Activated naive CD8-positive, alpha-beta T cell treated with anti-CD3 and anti-CD28 coated beads, Interleukin-2, amount 10 ng/mL, durations not matched to agents 7 days and 5 days (primary cell): ENCODE results near the gene KCTD2. TPM values are rescaled to one million over a fixed set of nuclear protein-coding genes. Genes with fewer than 3 reads are reported as not detected.
"Not testable (repeated sequence)": the region's sequence is repeated elsewhere in the genome, so short reads cannot be mapped to it uniquely, and the experiment has no call there.

Experiments used
- ATAC-seq: fragments of 150-1000 bp; cut with Tn5 transposase; one replicate; pipeline ENCODE4 v1.10.0; 2021; ENCODE audit warnings: low read depth, moderate library complexity
- POLR2A ChIA-PET: fragments of 350-600 bp; sonication (Branson Sonifier 250); formaldehyde crosslinking; loops from one replicate; lab custom pipeline; 2021; ENCODE audit warnings: antibody characterized with exemption; lab: Charles Lee
- DNase-seq: peaks from one replicate; pipeline ENCODE4 v3.0.0; 2021
- H3K27ac Mint-ChIP-seq: one replicate; pipeline ENCODE4 v1.8.0; 2022; ENCODE audit warnings: mild to moderate bottlenecking, mixed read lengths
- H3K27me3 Mint-ChIP-seq: one replicate; pipeline ENCODE4 v1.8.0; 2022; ENCODE audit warnings: mild to moderate bottlenecking, moderate library complexity, mixed read lengths
- H3K36me3 Mint-ChIP-seq: one replicate; pipeline ENCODE4 v1.8.0; 2021; ENCODE audit warnings: mild to moderate bottlenecking, mixed read lengths
- H3K4me1 Mint-ChIP-seq: one replicate; pipeline ENCODE4 v1.8.0; 2021; ENCODE audit warnings: mixed read lengths
- H3K4me3 Mint-ChIP-seq: one replicate; pipeline ENCODE4 v1.8.0; 2022; ENCODE audit warnings: mild to moderate bottlenecking, moderate library complexity, mixed read lengths
- H3K9me3 Mint-ChIP-seq: one replicate; pipeline ENCODE4 v1.8.0; 2021; ENCODE audit warnings: mixed read lengths
- total RNA-seq, 2 experiments: library from RNA; stranded (reverse); gene quantifications; one replicate each; pipeline ENCODE4 v1.2.3, GENCODE V29; 2021

The KCTD2 gene
- total RNA-seq, 2 experiments from 2014 or later = 20.4 to 22.4 TPM

GRCh38 chr17:75010683-75011400, 36.2 kb upstream of the KCTD2 start:
- Mint-ChIP-seq H3K27me3 (peaks cover 2% of the 10 kb centered on the region), H3K36me3 (peaks cover 2% of the 10 kb centered on the region), H3K27ac (no peak overlapping the region), H3K4me3 (peak overlapping the region; percentile 18), H3K9me3 (no peaks in the 10 kb centered on the region), H3K4me1 (peaks cover 19% of the 10 kb centered on the region)
- DNase-seq = no peak
- no peak for ATAC-seq
- POLR2A ChIA-PET = interaction anchor here (0.6 to 3.2 kb wide), 8 partner anchors 12 to 400 kb away, joined by 3 to 19 read pairs (median 12); partner anchors contain the start of genes CDR2L and FDXR

- Mint-ChIP-seq H3K27me3 (peaks cover 2% of the 10 kb centered on the region), H3K27ac (peak overlapping the region; percentile 70), H3K4me1 (peaks cover 19% of the 10 kb centered on the region), H3K4me3 (peak overlapping the region; percentile 95), H3K36me3 (peaks cover 4% of the 10 kb centered on the region), H3K9me3 (no peaks in the 10 kb centered on the region)
- POLR2A ChIA-PET = interaction anchor here (0.6 to 3.2 kb wide), 20 partner anchors 13 to 399 kb away, joined by 3 to 25 read pairs (median 8); partner anchors contain the start of genes ATP5PD, CDR2L, FDXR and JPT1
- DNase-seq = no peak
- no peak for ATAC-seq
Observed at GRCh38 chr17:75011401-75012095, 35.5 kb upstream of the KCTD2 start.

- peak overlapping the region; percentile 95 for H3K4me3 Mint-ChIP-seq
- POLR2A ChIA-PET = interaction anchor here (0.9 to 3.2 kb wide), 25 partner anchors 12 to 277 kb away, joined by 3 to 25 read pairs (median 7); partner anchors contain the start of genes ARMC7, ATP5PD, CDR2L and FDXR
- ATAC-seq (no peak), DNase-seq (no peak)
- H3K27me3 Mint-ChIP-seq = peaks cover 2% of the 10 kb centered on the region
- H3K4me1 Mint-ChIP-seq = peaks cover 19% of the 10 kb centered on the region
- H3K9me3 Mint-ChIP-seq = no peaks in the 10 kb centered on the region
- H3K36me3 Mint-ChIP-seq = peaks cover 4% of the 10 kb centered on the region
- peak overlapping the region; percentile 70 for H3K27ac Mint-ChIP-seq
Observed at GRCh38 chr17:75012096-75012345, 35.0 kb upstream of the KCTD2 start.

GRCh38 chr17:75012346-75013091, 34.5 kb upstream of the KCTD2 start, which contains the start of gene MRPL58:
MRPL58 (plus strand) TSS chr17:75012670; CDS start chr17:75012687, 17 bp downstream.
- peak within 1 kb of the TSS; percentile 70 for H3K27ac Mint-ChIP-seq

GRCh38 chr17:75013092-75013559, 33.9 kb upstream of the KCTD2 start:
- DNase-seq (no peak), ATAC-seq (no peak)
- Mint-ChIP-seq H3K27me3 (no peaks in the 10 kb centered on the region), H3K36me3 (peaks cover 4% of the 10 kb centered on the region), H3K4me1 (peaks cover 19% of the 10 kb centered on the region), H3K9me3 (no peaks in the 10 kb centered on the region), H3K27ac (peak overlapping the region; percentile 70), H3K4me3 (peak overlapping the region; percentile 95)
- POLR2A ChIA-PET = interaction anchor here (0.5 to 3.2 kb wide), 33 partner anchors 9 to 726 kb away, joined by 3 to 25 read pairs (median 5); partner anchors contain the start of genes ARMC7, ATP5PD, CDR2L and HID1

More at GRCh38 chr17:75012346-75013091, 34.5 kb upstream of the KCTD2 start, which contains the start of gene MRPL58:
- H3K36me3 Mint-ChIP-seq = peaks cover 4% of the 10 kb centered on the region
- ATAC-seq = peak; percentile 90
- peaks cover 19% of the 10 kb centered on the region for H3K4me1 Mint-ChIP-seq
- H3K4me3 Mint-ChIP-seq = peak within 1 kb of the TSS; percentile 95
- peak; percentile 88 for DNase-seq
- H3K27me3 Mint-ChIP-seq = peaks cover 2% of the 10 kb centered on the region
- no peaks in the 10 kb centered on the region for H3K9me3 Mint-ChIP-seq
- POLR2A ChIA-PET = interaction anchor here (0.6 to 3.2 kb wide), 35 partner anchors 8 to 726 kb away, joined by 3 to 25 read pairs (median 5); partner anchors contain the start of genes ARMC7, ATP5PD, CDR2L and FDXR

GRCh38 chr17:75019146-75019545, 27.9 kb upstream of the KCTD2 start:
- Mint-ChIP-seq H3K36me3 (peaks cover 39% of the 10 kb centered on the region), H3K9me3 (peaks cover 3% of the 10 kb centered on the region), H3K27me3 (no peaks in the 10 kb centered on the region), H3K4me1 (peaks cover 7% of the 10 kb centered on the region), H3K4me3 (no peak overlapping the region), H3K27ac (no peak overlapping the region)
- no peak for ATAC-seq
- no peak for DNase-seq
- POLR2A ChIA-PET = interaction anchor here (1.0 kb wide), 1 partner anchor 16 kb away, joined by 3 read pairs; no protein-coding TSS in a partner anchor

GRCh38 chr17:75019710-75020109, 27.3 kb upstream of the KCTD2 start:
- peaks cover 41% of the 10 kb centered on the region for H3K36me3 Mint-ChIP-seq
- ATAC-seq (no peak), DNase-seq (no peak)
- peaks cover 11% of the 10 kb centered on the region for H3K4me1 Mint-ChIP-seq
- no peak overlapping the region for H3K27ac Mint-ChIP-seq
- peaks cover 3% of the 10 kb centered on the region for H3K9me3 Mint-ChIP-seq
- POLR2A ChIA-PET = interaction anchor here (1.0 kb wide), 1 partner anchor 15 kb away, joined by 3 read pairs; no protein-coding TSS in a partner anchor
- H3K27me3 Mint-ChIP-seq = no peaks in the 10 kb centered on the region
- H3K4me3 Mint-ChIP-seq = no peak overlapping the region

GRCh38 chr17:75020331-75021110, 26.5 kb upstream of the KCTD2 start:
- DNase-seq (no peak), ATAC-seq (no peak)
- Mint-ChIP-seq H3K27me3 (no peaks in the 10 kb centered on the region), H3K4me3 (no peak overlapping the region), H3K27ac (no peak overlapping the region), H3K4me1 (peaks cover 15% of the 10 kb centered on the region), H3K36me3 (peaks cover 45% of the 10 kb centered on the region), H3K9me3 (peaks cover 3% of the 10 kb centered on the region)
- POLR2A ChIA-PET = no interaction called here

- DNase-seq = peak; percentile 56
- peak overlapping the region; percentile 40 for H3K4me3 Mint-ChIP-seq
- H3K27me3 Mint-ChIP-seq = peaks cover 6% of the 10 kb centered on the region
- peak overlapping the region; percentile 68 for H3K27ac Mint-ChIP-seq
- peaks cover 17% of the 10 kb centered on the region for H3K4me1 Mint-ChIP-seq
- peaks cover 37% of the 10 kb centered on the region for H3K36me3 Mint-ChIP-seq
- peaks cover 3% of the 10 kb centered on the region for H3K9me3 Mint-ChIP-seq
- peak; percentile 78 for ATAC-seq
- POLR2A ChIA-PET = interaction anchor here (0.6 to 1.7 kb wide), 5 partner anchors 9 to 313 kb away, joined by 4 to 17 read pairs (median 6); partner anchors contain the start of gene MRPL58
Observed at GRCh38 chr17:75024686-75025397, 22.2 kb upstream of the KCTD2 start.

GRCh38 chr17:75025398-75025734, 21.7 kb upstream of the KCTD2 start:
- not testable (repeated sequence) for H3K9me3 Mint-ChIP-seq, DNase-seq, H3K27me3 Mint-ChIP-seq
- peaks cover 19% of the 10 kb centered on the region for H3K4me1 Mint-ChIP-seq
- H3K36me3 Mint-ChIP-seq = peaks cover 37% of the 10 kb centered on the region
- H3K4me3 Mint-ChIP-seq = peak overlapping the region; percentile 40
- POLR2A ChIA-PET = interaction anchor here (0.6 to 1.7 kb wide), 3 partner anchors 9 to 312 kb away, joined by 5 to 17 read pairs (median 6); partner anchors contain the start of gene MRPL58
- peak; percentile 56 for ATAC-seq
- H3K27ac Mint-ChIP-seq = peak overlapping the region; percentile 68

GRCh38 chr17:75026650-75027049, 20.4 kb upstream of the KCTD2 start:
- ATAC-seq, H3K27ac Mint-ChIP-seq, H3K4me3 Mint-ChIP-seq, POLR2A ChIA-PET, DNase-seq, H3K27me3 Mint-ChIP-seq, H3K9me3 Mint-ChIP-seq: not testable (repeated sequence)
- H3K4me1 Mint-ChIP-seq = peaks cover 23% of the 10 kb centered on the region
- peaks cover 26% of the 10 kb centered on the region for H3K36me3 Mint-ChIP-seq
